Measurements from ENCODE around the gene FANCI.

DNA sequence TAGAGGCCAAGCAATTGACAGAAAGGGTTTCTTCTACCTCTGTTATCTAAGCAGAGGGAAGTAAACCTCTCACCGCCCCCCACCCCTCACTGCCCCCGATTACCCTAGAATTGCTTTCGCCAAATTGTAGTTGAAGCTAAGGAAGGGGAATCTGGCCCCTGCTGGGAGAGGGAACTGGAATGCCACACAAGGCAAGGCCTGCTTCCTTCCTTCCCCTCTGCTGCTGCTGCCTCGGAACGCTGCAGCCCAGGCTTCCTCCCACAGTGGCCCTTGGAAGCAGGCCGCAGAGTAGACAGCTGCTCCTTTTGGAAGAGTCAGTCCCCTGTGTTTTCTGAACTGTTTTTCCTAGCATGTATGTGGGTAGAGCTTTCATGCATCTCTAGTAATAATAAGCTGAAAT, 44.0 kb upstream of the FANCI start:
- TF ChIP-seq, protein P1, sequence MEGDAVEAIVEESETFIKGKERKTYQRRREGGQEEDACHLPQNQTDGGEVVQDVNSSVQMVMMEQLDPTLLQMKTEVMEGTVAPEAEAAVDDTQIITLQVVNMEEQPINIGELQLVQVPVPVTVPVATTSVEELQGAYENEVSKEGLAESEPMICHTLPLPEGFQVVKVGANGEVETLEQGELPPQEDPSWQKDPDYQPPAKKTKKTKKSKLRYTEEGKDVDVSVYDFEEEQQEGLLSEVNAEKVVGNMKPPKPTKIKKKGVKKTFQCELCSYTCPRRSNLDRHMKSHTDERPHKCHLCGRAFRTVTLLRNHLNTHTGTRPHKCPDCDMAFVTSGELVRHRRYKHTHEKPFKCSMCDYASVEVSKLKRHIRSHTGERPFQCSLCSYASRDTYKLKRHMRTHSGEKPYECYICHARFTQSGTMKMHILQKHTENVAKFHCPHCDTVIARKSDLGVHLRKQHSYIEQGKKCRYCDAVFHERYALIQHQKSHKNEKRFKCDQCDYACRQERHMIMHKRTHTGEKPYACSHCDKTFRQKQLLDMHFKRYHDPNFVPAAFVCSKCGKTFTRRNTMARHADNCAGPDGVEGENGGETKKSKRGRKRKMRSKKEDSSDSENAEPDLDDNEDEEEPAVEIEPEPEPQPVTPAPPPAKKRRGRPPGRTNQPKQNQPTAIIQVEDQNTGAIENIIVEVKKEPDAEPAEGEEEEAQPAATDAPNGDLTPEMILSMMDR (IDR thresholded peaks at IDR 0.05), result no peak
- TF ChIP-seq POLR2A (IDR thresholded peaks at IDR 0.05) (no peak), POLR2AphosphoS5 (IDR thresholded peaks at IDR 0.05) (no peak), EP300 (IDR thresholded peaks at IDR 0.05) (no peak)
